Transverse colon (tissue), 4 donors: Measurements from ENCODE around the gene ELF2.

Experiments used
- EP300 ChIP-seq: sonication (generic); formaldehyde crosslinking; IDR thresholded peaks from one replicate; pipeline ENCODE4 v1.6.1; 2017; ENCODE audit warnings: antibody characterized with exemption, low read depth
- POLR2A ChIP-seq: fragments of 450-650 bp; IDR thresholded peaks from one replicate; pipeline ENCODE4 v1.6.1; 2016; ENCODE audit warnings: antibody characterized with exemption, mild to moderate bottlenecking, moderate library complexity
- POLR2AphosphoS5 ChIP-seq, 3 donors: sonication (generic); formaldehyde crosslinking; IDR thresholded peaks; one replicate each; pipeline ENCODE4 v1.6.1; 2016; ENCODE audit warnings: antibody characterized with exemption in 3 of 3
- TF ChIP-seq, protein P1 (sequence below), 5 experiments: fragments of 200-600 bp in 3 of 5; fragments of 450-650 bp in 2 of 5; sonication (generic) in 3 of 5; IDR thresholded peaks; 1 replicate in 2 of 5; 2 replicates in 3 of 5; pipeline ENCODE4 v1.5.1; 2016 to 2017; ENCODE audit warnings: antibody characterized with exemption in 5 of 5, inconsistent platforms in 3 of 5, mild to moderate bottlenecking in 2 of 5, moderate library complexity in 1 of 5

- TF ChIP-seq POLR2A (no peak), POLR2AphosphoS5 (IDR thresholded peaks at IDR 0.05) (no peak), EP300 (no peak)
- TF ChIP-seq, protein P1, sequence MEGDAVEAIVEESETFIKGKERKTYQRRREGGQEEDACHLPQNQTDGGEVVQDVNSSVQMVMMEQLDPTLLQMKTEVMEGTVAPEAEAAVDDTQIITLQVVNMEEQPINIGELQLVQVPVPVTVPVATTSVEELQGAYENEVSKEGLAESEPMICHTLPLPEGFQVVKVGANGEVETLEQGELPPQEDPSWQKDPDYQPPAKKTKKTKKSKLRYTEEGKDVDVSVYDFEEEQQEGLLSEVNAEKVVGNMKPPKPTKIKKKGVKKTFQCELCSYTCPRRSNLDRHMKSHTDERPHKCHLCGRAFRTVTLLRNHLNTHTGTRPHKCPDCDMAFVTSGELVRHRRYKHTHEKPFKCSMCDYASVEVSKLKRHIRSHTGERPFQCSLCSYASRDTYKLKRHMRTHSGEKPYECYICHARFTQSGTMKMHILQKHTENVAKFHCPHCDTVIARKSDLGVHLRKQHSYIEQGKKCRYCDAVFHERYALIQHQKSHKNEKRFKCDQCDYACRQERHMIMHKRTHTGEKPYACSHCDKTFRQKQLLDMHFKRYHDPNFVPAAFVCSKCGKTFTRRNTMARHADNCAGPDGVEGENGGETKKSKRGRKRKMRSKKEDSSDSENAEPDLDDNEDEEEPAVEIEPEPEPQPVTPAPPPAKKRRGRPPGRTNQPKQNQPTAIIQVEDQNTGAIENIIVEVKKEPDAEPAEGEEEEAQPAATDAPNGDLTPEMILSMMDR (IDR thresholded peaks at IDR 0.05), result no peak
These were observed 6.1 kb downstream of the ELF2 start for GRCh38 chr4:139170932-139171331.
